Germinal center (tissue), 1 donor: ENCODE data around the gene KRTAP10-12.
"Not testable (repeated sequence)": the region's sequence is repeated elsewhere in the genome, so short reads cannot be mapped to it uniquely, and the experiment has no call there.

Experiments
- DNase-seq: peaks from one replicate; pipeline ENCODE4 v3.0.0; 2012; ENCODE audit warnings: mixed read lengths, low spot score

KRTAP10-12 gene, protein sequence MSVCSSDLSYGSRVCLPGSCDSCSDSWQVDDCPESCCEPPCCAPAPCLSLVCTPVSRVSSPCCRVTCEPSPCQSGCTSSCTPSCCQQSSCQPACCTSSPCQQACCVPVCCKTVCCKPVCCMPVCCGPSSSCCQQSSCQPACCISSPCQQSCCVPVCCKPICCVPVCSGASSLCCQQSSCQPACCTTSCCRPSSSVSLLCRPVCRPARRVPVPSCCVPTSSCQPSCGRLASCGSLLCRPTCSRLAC

DNA sequence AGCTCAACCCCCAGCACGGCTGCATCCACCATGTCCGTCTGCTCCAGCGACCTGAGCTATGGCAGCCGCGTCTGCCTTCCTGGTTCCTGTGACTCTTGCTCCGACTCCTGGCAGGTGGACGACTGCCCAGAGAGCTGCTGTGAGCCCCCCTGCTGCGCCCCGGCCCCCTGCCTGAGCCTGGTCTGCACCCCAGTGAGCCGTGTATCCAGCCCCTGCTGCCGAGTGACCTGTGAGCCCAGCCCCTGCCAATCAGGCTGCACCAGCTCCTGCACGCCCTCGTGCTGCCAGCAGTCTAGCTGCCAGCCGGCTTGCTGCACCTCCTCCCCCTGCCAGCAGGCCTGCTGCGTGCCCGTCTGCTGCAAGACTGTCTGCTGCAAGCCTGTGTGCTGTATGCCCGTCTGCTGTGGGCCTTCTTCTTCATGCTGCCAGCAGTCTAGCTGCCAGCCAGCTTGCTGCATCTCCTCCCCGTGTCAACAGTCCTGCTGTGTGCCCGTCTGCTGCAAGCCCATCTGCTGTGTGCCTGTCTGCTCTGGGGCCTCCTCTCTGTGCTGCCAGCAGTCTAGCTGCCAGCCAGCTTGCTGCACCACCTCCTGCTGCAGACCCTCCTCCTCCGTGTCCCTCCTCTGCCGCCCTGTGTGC is at the start of gene KRTAP10-12:
KRTAP10-12 (plus strand) TSS at position 1 of the 639 bp plus-strand sequence; CDS start at position 31, 30 bp downstream.
- not testable (repeated sequence) for DNase-seq

DNA sequence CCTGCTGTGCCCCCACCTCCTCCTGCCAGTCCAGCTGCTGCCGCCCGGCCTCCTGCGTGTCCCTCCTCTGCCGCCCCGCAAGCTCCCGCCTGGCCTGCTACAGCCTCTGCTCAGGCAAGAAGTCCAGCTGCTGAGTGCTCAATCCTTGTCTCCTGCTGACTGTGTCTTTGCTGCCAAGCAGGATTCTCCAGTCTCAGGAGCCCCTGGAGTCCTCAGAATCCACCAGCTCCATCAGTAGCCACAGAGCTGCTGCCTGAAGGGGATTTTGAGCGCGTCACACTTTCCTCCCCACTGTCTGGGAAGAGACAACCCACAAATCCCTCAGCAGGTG is 49.8 kb upstream of the KRTAP10-12 start:
- DNase-seq, result no peak

DNA sequence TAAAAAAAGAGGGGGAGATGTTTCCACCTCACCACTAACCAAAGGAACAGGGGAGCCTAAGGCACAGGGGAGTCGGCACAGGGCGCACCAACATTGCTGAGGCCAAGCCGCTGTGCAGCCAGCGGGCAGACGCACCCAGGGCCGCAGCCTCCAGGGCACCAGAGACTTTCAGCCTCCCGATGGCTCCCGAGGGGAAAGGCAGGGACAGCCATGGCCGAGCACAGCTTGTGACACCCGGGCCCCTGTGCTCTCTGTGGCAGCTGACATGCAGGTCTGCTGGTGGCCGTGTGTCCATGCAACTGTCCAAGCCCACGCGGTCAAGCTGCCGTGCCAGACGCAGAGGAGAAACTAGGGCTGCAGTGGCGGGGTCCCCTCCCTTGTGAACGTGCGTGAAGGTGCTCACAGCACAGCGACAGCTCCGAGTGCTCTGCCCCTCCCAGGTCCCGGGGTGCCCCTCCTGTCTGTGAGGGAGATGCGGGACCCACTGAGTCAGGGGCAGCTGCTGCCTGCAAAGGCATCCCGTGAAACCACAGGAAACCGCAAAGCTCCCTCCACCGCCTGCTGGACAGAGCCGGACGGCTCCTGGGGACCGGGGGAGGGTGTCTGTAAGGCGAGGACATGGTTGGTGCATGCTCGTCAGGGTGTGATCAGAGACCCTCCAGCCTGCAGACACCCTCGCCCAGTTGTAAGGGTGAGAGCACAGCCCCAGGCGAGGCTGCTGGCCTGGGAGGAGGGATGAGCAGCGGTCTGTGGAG is 48.2 kb upstream of the KRTAP10-12 start:
- no peak for DNase-seq

DNA sequence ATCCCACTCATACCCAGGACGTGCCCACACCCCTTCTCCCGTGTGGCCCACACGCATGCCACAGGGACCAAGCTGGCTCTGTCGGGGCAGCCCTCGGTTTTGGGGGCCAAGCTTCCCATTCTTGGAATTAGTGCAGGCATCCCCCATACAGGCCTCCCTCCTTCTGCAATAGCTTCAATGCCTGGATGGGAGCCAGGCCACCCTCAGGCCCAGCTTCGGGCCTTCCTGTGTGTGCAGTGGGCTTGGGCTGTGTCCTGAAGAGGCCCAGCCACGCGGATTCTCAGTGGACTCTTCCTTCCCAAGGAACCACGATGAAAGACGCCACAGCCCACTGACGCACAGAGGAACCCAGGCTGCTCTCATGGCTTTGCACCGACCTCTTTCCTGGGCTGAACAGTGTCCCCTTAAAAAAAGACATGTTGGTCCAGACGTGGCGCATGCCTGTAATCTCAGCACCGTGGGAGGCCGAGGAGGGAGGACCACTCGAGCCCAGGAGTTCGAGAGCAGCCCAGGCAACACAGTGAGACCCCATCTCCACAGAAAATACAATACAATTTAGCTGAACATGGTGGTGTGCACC is 47.4 kb upstream of the KRTAP10-12 start:
- DNase-seq, result no peak

DNA sequence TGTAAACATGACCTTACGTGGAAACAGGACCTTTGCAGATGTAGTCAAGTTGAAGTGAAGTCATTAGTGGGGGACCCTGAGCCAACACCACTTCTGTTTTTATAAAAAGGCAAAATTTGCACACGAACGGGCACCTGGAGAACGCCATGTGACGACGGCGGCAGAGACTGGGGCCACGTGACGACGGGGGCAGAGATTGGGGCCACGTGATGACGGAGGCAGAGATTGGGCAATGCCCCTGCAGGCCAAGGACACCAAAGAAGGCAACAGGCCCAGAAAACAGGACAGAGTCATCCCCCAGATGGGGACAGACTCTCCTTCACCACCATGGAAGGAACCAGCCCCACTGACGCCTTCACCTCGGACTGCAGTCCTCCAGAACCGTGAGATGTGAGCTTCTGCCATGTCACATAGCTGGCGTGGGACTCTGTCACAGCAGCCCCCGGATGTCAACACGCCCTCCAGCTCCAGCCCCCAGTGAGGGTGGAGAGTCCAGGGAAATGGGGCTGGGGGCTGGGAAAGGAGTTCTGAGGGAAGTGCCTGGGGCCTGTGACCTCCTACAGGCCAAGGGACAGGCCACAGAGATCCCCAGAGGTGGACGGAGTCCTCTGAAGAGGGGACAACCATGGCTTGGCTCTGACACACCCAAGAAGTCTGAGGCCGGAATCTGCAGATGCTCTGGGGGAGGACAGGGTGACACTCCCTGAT is 46.6 kb upstream of the KRTAP10-12 start:
- no peak for DNase-seq

DNA sequence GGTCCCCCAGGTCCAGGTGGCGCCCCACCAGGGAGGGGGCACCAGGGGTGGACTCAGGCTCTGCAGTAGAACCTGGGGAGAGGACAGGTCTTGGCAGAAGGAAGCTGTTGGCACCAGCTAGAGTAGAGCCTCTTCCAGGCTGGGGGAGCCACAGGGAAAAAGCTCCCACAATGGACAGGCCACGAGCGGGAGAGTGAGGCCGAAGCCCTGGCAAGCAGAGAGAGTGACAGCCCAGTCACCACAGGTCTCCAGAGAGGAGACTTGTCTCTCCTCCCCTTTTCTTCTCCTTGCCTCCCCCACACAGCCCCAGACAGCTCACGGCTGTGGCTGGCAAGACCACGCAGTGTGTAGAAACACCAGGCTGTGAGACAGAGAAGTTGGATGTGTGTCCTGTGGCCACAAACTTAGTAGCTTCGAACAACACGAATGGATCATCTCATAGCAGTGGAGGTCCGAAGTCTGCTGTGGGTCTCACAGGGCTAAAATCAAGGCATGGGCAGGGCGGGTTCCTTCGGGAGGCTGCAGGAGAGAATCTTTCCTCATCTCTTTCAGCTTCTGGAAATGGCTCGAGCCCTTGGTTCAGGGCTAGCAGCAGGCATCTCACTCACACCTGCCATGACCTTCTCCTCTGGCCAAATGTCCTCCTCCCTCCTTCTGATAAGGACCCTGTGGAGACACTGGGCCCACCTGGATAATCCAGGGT is 45.8 kb upstream of the KRTAP10-12 start:
- no peak for DNase-seq

DNA sequence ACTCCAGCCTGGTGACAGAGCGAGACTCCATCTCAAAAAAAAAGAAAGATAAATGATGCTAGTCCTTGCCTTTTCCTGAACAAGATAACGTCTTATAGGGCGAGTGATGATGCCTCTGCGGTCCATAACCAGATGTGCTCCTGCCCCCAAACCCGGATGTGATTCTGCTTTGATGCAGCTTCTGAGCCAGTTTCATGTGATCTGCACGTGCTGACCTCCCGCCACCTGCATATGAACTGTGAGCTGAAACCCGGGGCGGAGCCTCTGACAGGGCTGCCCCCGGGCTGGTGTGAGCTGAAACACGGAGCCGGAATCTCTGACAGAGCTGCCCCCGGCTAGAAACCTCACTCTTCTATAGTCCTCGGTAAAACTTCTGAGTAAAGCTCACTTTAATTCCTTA is 43.8 kb upstream of the KRTAP10-12 start:
- no peak for DNase-seq

DNA sequence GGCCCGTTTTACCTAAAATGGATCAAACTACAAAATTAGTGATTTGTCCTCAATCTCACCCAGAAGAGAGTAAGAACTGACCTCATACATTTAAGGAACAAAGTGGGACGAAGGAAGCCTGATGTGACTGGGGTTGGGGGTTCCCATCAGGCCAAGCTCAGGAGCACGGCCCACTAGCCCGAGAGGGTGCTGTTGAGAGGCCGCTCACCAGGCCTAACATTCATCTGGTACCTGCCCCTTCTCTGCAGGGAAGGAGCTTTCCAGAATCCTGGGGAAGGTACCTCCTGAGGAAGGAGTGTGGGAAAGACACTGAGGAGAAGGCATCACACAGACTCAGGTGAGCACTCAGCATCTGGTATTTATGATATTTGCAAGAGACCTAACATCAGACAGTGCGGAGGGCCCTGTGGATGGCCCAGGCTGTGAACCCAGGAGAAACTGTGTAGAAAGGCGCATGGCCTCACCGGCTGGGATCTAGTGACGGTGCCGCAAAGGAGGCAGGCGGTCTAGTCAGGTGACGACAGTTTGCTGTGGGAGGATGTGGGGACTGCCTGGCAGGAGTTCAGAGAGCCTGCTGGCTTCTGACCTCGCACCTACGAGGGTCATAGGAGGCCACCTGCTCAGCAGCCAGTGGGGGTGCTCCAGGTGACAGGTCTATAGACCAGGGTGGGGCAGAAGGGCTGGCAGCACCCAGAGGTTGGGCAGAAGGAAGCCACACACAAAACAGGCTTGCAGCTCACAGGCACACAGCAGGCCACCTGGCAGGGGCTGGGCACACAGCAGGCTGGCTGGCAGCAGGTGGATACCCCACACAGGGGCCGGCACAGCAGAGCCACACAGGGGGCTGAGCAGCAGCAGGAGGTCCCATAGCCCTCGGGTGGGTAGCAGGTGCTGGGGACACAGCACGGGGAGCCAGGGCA is 43.1 kb upstream of the KRTAP10-12 start:
- DNase-seq, result no peak

DNA sequence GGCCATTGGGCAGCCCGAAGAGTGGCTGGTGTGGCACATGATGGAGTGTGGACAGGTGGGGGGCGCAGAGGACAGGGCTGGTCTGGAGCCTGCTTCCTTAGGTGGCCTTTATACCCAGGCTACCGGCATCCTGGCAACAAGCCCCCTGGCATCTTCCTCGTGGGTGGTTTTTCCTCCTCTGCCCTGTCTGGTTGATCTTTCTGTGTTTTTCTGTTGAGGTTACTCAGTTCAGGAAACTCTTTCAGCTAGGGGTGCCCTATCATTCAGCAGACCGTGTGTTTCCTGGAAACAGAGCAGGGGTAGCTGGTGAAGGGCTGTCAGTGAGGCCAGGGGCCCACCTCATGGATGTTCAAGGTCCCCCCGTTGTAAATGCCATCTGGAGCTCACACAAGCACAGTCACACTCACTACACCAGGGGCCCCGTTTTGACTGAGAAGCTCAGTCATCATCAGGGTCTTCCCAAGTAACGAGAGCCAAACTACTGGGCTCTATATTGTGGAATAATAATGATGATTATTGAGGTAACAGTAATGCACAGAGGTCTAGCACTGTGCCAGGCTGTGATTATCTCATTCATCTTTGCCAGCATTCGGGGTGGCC is 42.3 kb upstream of the KRTAP10-12 start, which contains the start of gene KRTAP12-4:
KRTAP12-4 (minus strand) TSS at position 84 of the 600 bp plus-strand sequence; CDS start at position 39, 45 bp downstream.
- DNase-seq, result no peak

DNA sequence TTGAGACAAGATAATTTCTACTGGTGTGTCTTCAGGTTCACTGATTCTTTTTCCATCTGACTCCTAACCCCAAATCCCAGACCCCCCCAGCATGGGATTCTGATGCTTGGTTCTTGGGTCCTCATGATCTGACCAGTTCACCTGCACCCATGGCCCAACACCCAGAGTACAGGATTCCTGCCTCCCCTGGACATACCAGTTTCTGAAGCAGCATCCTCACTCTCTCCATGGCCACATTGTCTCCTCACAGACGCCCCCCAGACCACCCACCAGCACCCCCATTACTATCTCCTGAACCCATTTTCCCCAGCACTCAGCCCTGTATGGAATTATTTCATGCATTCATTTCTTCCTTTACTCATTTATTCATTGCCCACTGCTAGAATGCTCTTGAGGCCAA is 40.1 kb upstream of the KRTAP10-12 start:
- no peak for DNase-seq

DNA sequence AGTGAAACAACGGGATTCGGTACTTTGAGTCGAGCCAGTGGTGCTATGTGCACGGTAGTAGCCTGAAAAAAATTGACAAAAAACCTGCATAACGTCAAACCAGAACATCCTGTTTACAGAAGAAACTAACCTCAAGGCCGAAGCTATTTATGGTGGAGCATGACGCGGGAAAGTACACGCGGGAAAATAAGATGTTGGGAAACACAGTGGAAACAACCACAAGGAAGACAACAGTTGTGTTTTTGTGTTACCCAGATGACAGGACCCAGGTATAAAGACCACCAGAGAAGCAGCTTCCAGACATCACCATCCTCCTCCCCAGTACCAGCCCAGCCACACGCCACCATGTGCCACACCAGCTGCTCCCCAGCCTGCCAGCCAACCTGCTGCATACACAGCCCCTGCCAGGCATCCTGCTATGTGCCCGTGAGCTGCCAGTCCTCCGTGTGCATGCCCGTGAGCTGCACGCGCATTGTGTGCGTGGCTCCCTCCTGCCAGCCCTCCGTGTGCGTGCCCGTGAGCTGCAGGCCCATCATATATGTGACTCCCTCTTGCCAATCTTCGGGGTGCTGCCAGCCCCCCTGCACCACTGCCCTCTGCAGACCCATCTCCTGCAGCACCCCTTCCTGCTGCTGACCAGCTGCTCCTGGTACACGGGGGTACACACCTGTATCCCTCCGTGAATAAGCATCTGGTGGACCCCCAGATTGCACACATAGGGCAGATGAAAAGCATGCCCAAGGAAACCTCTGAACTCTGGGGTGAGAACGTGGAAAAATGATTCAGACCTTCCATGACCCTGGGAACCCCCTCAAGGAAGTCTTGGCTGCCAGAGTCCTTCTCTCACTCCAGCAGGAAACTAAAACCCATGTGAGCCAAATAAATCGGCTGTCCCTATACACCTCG is 39.1 kb upstream of the KRTAP10-12 start, which contains the start of gene KRTAP12-3:
KRTAP12-3 (plus strand) TSS at position 298 of the 906 bp plus-strand sequence; CDS start at position 346, 48 bp downstream.
- DNase-seq, result no peak

DNA sequence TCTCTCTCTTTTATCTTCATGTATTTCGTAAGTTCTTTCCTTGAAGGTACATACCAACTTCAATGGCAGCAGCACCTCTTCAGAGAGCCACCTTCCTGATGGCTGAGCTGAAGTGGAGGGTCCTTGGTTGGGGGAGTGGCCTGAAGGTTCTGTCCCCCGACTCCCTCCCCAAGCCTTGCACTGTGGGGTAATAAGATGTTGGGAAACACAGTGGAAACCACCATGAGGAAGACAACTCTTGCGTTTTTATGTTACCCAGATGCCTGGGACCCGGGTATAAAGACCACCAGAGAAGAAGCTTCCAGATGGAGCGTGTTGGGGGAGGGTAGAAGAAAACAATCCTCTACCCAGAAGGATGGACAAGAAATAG is 38.4 kb upstream of the KRTAP10-12 start:
- DNase-seq, result no peak

DNA sequence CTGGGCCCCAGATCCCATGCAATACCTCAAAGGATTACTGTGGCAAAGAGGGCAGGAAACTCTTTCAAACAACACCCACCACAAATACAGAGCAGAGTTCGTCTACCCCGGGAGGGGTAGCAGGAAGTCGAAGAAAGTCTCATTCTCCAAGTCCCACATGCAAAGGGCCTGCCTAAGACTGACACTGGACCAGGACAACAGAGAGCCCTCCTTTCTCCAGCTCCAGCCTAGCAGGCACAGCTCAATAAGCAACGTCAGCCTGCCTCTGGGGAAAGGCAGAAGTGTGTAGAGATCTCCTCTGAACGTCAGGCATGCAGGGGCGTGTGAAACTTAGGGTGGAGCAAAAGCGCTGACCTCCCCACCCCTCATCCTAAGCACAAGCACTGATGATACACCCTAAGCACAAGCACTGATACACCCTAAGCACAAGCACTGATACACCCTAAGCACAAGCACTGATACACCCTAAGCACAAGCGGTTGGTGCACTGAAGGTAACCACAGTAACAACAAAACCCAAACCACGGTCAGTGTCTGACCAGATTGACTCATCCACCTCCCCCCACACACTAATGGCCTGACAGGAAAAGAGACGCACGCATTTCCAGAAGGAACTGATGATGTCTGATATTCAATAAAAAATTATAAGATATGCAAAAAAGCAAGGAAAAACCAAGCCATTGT is 37.9 kb upstream of the KRTAP10-12 start:
- DNase-seq, result no peak

DNA sequence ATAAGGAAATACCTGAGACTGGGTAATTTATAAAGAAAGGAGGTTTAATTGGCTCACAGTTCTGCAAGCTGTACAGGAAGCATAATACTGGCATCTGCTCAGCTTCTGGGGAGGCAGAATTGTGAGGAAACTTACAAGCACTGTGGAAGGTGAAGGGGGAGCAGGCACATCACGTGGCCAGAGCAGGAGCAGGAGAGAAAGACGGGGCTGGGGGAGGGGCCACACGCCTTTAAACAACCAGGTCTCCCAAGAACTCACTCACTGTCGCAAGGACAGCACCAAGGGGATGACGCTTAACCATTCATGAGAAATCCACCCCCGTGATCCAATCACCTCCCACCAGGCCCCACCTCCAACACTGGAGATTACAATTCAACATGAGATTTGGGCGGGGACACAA is 35.4 kb upstream of the KRTAP10-12 start:
- DNase-seq, result not testable (repeated sequence)

DNA sequence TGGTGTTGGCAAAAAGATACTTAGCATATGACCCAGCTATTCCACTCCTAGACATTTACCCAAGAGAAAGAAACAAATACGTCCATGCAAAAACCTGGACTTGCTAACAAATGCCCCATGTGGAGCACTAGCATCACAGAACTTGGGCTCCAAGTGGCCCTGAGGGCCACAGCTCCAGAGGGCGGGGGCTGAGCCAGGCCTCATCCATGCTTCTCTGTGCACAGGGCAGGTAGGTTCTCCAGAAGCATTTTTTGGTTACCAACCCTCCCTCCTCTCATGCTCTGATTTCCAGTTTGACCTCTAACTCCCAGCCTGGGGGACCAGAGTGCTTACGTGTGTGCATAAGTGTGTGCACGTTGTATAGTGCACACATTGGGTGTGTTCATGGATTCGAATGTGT is 32.3 kb upstream of the KRTAP10-12 start:
- DNase-seq, result no peak

DNA sequence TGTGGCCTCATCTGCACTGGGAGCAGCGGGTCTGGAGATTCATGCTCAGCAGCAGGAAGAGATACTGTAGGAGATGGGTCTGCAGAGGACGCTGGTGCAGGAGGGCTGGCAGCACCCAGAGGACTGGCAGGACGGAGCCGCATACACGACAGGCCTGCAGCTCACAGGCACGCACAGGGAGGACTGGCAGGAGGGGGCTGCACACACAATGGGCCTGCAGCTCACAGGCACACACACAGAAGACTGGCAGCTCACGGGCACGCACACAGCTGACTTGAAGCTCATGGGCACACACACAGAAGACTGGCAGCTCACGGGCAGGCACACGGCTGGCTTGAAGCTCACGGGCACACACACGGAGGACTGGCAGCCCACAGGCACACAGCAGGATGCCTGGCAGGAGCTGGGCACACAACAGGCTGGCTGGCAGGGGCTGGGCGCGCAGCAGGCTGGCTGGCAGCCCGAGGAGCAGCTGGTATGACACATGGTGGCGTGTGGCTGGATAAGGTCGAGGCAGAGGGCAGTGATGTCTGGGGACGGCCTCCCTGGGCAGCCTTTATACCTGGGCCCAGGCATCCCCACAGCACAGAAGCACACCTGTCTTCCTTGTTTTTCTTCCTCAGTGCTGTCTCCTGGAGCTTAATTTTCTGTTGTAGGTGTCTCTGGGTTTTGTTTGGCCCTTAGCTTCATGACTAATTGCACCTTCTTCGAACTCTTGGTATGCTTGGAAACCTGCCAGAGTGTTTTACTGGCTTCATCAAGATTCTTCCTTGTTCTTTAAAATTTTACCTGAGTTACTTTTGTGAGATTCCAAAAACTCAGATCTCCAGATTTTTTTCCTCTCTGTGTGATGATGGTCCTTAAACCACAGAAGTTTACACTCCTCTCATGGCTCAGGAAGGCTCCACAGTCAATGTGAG is 30.3 kb upstream of the KRTAP10-12 start, which contains the start of gene KRTAP12-2:
KRTAP12-2 (minus strand) TSS at position 527 of the 920 bp plus-strand sequence; CDS start at position 486, 41 bp downstream.
- DNase-seq, result no peak

DNA sequence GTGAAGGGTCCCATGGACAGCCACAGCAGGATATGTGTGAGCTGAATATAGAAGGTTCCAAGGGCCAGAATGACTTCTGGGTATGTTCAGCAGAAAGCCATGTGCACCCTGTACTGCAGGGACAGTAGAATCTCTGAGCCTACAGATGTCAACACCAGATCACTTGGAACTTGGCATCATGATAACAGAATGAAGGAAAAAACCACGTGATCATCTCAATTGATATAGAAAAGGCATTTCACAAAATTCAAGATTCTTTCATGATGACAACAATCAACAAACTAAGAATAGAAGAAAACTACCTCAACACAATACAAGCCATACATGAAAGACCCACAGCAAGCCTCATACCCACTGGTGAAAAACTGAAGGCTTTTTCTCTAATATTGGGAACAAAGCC is 29.4 kb upstream of the KRTAP10-12 start:
- DNase-seq, result no peak
